Measurements from ENCODE around the gene NUBPL.

DNA sequence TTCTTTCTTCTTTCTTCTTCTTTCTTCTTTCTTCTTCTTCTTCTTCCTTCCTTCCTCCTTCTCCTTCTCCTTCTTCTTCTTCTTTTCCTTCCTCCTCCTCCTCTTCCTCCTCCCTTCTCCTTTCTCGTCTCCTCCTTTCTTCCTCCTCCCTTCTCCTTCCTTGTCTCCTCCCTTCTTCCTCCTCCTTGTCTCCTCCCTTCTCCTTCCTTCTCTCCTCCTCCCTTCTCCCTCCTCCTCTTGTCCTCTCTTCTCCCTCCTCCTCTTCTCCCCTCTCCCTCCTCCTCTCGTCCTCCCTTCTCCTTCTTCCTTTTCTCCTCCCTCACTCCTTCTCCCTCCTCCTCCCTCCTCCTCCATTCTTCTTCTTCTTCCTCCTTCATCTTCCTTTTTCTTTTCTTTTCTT lies 44.5 kb downstream of the NUBPL start:
- TF ChIP-seq CTCF (IDR thresholded peaks at IDR 0.05 in 8 of 11, conservative IDR thresholded peaks at IDR 0.05 in 3 of 11) = no peak
- no peak for TF ChIP-seq POLR2A (IDR thresholded peaks at IDR 0.05)
- no peak for TF ChIP-seq POLR2AphosphoS5 (IDR thresholded peaks at IDR 0.05)
